IMR-90 (cell line): ENCODE results near the gene C19orf25.

Experiments
- MAZ ChIP-seq: IDR thresholded peaks from 2 replicates; pipeline ENCODE4 v1.6.1; 2012; ENCODE audit warnings: low read depth, mild to moderate bottlenecking, low read length, improper control_type of control experiment, moderate library complexity, borderline replicate concordance
- POLR2A ChIP-seq: IDR thresholded peaks from 2 replicates; pipeline ENCODE4 v1.6.1; 2012; ENCODE audit warnings: mild to moderate bottlenecking, low read depth, low read length
- RAD21 ChIP-seq: IDR thresholded peaks from 2 replicates; pipeline ENCODE4 v1.6.1; 2012; ENCODE audit warnings: low read length, improper control_type of control experiment
- TF ChIP-seq, protein P1 (sequence below): conservative IDR thresholded peaks from 2 replicates; pipeline ENCODE4 v1.5.1; 2012; ENCODE audit warnings: mild to moderate bottlenecking, low read depth, low read length, improper control_type of control experiment

DNA sequence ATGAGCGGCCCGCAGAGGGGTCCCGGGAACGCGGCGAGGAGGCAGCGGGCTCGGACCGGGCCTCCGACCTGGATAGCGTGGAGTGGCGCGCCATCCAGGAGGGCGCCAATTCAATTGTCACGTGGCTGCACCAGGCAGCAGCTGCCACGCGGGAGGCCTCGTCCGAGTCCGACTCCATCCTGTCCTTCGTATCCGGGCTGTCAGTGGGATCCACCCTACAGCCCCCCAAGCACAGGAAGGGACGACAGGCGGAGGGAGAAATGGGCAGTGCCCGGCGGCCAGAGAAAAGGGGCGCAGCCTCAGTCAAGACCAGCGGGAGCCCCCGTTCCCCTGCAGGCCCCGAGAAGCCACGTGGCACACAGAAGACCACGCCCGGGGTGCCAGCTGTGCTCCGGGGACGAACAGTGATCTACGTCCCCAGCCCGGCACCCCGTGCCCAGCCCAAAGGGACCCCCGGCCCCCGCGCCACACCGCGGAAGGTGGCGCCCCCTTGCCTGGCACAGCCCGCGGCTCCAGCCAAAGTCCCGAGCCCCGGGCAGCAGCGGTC, 10.7 kb downstream of the C19orf25 start:
- TF ChIP-seq, protein P1, sequence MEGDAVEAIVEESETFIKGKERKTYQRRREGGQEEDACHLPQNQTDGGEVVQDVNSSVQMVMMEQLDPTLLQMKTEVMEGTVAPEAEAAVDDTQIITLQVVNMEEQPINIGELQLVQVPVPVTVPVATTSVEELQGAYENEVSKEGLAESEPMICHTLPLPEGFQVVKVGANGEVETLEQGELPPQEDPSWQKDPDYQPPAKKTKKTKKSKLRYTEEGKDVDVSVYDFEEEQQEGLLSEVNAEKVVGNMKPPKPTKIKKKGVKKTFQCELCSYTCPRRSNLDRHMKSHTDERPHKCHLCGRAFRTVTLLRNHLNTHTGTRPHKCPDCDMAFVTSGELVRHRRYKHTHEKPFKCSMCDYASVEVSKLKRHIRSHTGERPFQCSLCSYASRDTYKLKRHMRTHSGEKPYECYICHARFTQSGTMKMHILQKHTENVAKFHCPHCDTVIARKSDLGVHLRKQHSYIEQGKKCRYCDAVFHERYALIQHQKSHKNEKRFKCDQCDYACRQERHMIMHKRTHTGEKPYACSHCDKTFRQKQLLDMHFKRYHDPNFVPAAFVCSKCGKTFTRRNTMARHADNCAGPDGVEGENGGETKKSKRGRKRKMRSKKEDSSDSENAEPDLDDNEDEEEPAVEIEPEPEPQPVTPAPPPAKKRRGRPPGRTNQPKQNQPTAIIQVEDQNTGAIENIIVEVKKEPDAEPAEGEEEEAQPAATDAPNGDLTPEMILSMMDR, result no peak
- TF ChIP-seq POLR2A (no peak), RAD21 (no peak), MAZ (no peak)
